Activated CD8-positive, alpha-beta T cell treated with anti-CD3 and anti-CD28 coated beads, Interleukin-2, amount 10 ng/mL, durations not matched to agents 7 days and 5 days (primary cell): ENCODE results near the gene BTN1A1. TPM values are rescaled to one million over a fixed set of nuclear protein-coding genes. Genes with fewer than 3 reads are reported as not detected.

Source experiments
- ATAC-seq: fragments of 150-1000 bp; cut with Tn5 transposase; one replicate; pipeline ENCODE4 v1.10.0; 2021; ENCODE audit warnings: moderate library complexity
- CTCF ChIA-PET: fragments of 350-600 bp; sonication (Branson Sonifier 250); formaldehyde crosslinking; loops from one replicate; lab custom pipeline; 2021; ENCODE audit warnings: antibody characterized with exemption; lab: Charles Lee
- POLR2A ChIA-PET: fragments of 350-600 bp; sonication (Branson Sonifier 250); formaldehyde crosslinking; loops from one replicate; lab custom pipeline; 2021; ENCODE audit warnings: antibody characterized with exemption; lab: Charles Lee
- DNase-seq: peaks from one replicate; pipeline ENCODE4 v3.0.0-alpha.2; 2020
- H3K27ac Mint-ChIP-seq: one replicate; pipeline ENCODE4 v1.8.0; 2021; ENCODE audit warnings: mild to moderate bottlenecking, mixed read lengths
- H3K27me3 Mint-ChIP-seq: one replicate; pipeline ENCODE4 v1.8.0; 2021; ENCODE audit warnings: low read depth, mixed read lengths
- H3K36me3 Mint-ChIP-seq: one replicate; pipeline ENCODE4 v1.8.0; 2021; ENCODE audit warnings: low read depth, mixed read lengths
- H3K4me1 Mint-ChIP-seq: one replicate; pipeline ENCODE4 v1.8.0; 2021; ENCODE audit warnings: low read depth, mixed read lengths
- H3K4me3 Mint-ChIP-seq: one replicate; pipeline ENCODE4 v1.8.0; 2021; ENCODE audit warnings: mild to moderate bottlenecking, mixed read lengths
- H3K9me3 Mint-ChIP-seq: one replicate; pipeline ENCODE4 v1.8.0; 2022; ENCODE audit warnings: mixed read lengths; ENCODE audit not compliant: insufficient read depth
- total RNA-seq, 2 experiments: library from RNA; stranded (reverse); gene quantifications; one replicate each; pipeline ENCODE4 v1.2.3, GENCODE V29; 2021

BTN1A1 gene
- total RNA-seq, 2 experiments from 2014 or later = not detected

GRCh38 chr6:26464416-26465131 lies 35.5 kb upstream of the BTN1A1 start:
- ChIA-PET POLR2A (interaction anchor here (0.7 to 1.2 kb wide), 3 partner anchors 9 to 25 kb away, joined by 3 to 5 read pairs (median 4); no protein-coding TSS in a partner anchor), CTCF (interaction anchor here (1.0 to 1.4 kb wide), 4 partner anchors 9 to 123 kb away, joined by 3 to 7 read pairs (median 4); no protein-coding TSS in a partner anchor)
- no peak for DNase-seq
- H3K9me3 Mint-ChIP-seq = no peaks in the 10 kb centered on the region
- no peak for ATAC-seq
- H3K4me1 Mint-ChIP-seq = peaks cover 41% of the 10 kb centered on the region
- peaks cover 90% of the 10 kb centered on the region for H3K36me3 Mint-ChIP-seq
- peak overlapping the region; percentile 59 for H3K27ac Mint-ChIP-seq
- H3K27me3 Mint-ChIP-seq = no peaks in the 10 kb centered on the region
- H3K4me3 Mint-ChIP-seq = no peak overlapping the region

GRCh38 chr6:26465776-26466175 lies 34.3 kb upstream of the BTN1A1 start:
- ATAC-seq (no peak), DNase-seq (no peak)
- peaks cover 86% of the 10 kb centered on the region for H3K36me3 Mint-ChIP-seq
- H3K4me3 Mint-ChIP-seq = no peak overlapping the region
- H3K4me1 Mint-ChIP-seq = peaks cover 29% of the 10 kb centered on the region
- H3K27me3 Mint-ChIP-seq = no peaks in the 10 kb centered on the region
- no peaks in the 10 kb centered on the region for H3K9me3 Mint-ChIP-seq
- ChIA-PET CTCF (interaction anchor here (1.4 kb wide), 1 partner anchor 104 kb away, joined by 5 read pairs; no protein-coding TSS in a partner anchor), POLR2A (interaction anchor here (1.2 kb wide), 1 partner anchor 24 kb away, joined by 3 read pairs; no protein-coding TSS in a partner anchor)
- H3K27ac Mint-ChIP-seq = no peak overlapping the region

GRCh38 chr6:26468829-26469228 lies 31.3 kb upstream of the BTN1A1 start:
- H3K36me3 Mint-ChIP-seq = peaks cover 86% of the 10 kb centered on the region
- peaks cover 4% of the 10 kb centered on the region for H3K9me3 Mint-ChIP-seq
- no peaks in the 10 kb centered on the region for H3K27me3 Mint-ChIP-seq
- H3K4me1 Mint-ChIP-seq = peaks cover 24% of the 10 kb centered on the region
- DNase-seq (no peak), ATAC-seq (no peak)
- no peak overlapping the region for H3K4me3 Mint-ChIP-seq
- ChIA-PET CTCF (no interaction called here), POLR2A (no interaction called here)
- peak overlapping the region; percentile 37 for H3K27ac Mint-ChIP-seq

- no peak for ATAC-seq
- ChIA-PET CTCF (interaction anchor here (1.0 kb wide), 1 partner anchor 67 kb away, joined by 3 read pairs; the partner anchor contains the start of gene HMGN4), POLR2A (interaction anchor here (0.6 kb wide), 1 partner anchor 26 kb away, joined by 3 read pairs; no protein-coding TSS in a partner anchor)
- no peak overlapping the region for H3K27ac Mint-ChIP-seq
- H3K9me3 Mint-ChIP-seq = peaks cover 4% of the 10 kb centered on the region
- H3K27me3 Mint-ChIP-seq = no peaks in the 10 kb centered on the region
- peaks cover 73% of the 10 kb centered on the region for H3K36me3 Mint-ChIP-seq
- no peak for DNase-seq
- peaks cover 25% of the 10 kb centered on the region for H3K4me1 Mint-ChIP-seq
- H3K4me3 Mint-ChIP-seq = no peak overlapping the region
These were observed 29.5 kb upstream of the BTN1A1 start for GRCh38 chr6:26470643-26471042.

- H3K4me3 Mint-ChIP-seq = no peak overlapping the region
- no peaks in the 10 kb centered on the region for H3K27me3 Mint-ChIP-seq
- ChIA-PET POLR2A (interaction anchor here (1.3 to 2.9 kb wide), 4 partner anchors 17 to 201 kb away, joined by 4 to 11 read pairs (median 10); a partner anchor contains a TSS), CTCF (no interaction called here)
- DNase-seq = no peak
- H3K9me3 Mint-ChIP-seq = peaks cover 4% of the 10 kb centered on the region
- ATAC-seq = no peak
- H3K4me1 Mint-ChIP-seq = peaks cover 31% of the 10 kb centered on the region
- no peak overlapping the region for H3K27ac Mint-ChIP-seq
- peaks cover 60% of the 10 kb centered on the region for H3K36me3 Mint-ChIP-seq
These were observed 28.1 kb upstream of the BTN1A1 start for GRCh38 chr6:26471970-26472369.

- Mint-ChIP-seq H3K36me3 (peaks cover 54% of the 10 kb centered on the region), H3K4me1 (peaks cover 35% of the 10 kb centered on the region), H3K27me3 (no peaks in the 10 kb centered on the region), H3K27ac (peak overlapping the region; percentile 100), H3K9me3 (peaks cover 4% of the 10 kb centered on the region), H3K4me3 (peak overlapping the region; percentile 100)
- DNase-seq (no peak), ATAC-seq (no peak)
- ChIA-PET CTCF (interaction anchor here (1.3 to 1.4 kb wide), 2 partner anchors 29 to 60 kb away, joined by 3 to 5 read pairs; no protein-coding TSS in a partner anchor), POLR2A (interaction anchor here (0.6 to 3.2 kb wide), 13 partner anchors 12 to 658 kb away, joined by 3 to 23 read pairs (median 4); partner anchors contain the start of gene HMGN4)
These were observed 27.4 kb upstream of the BTN1A1 start for GRCh38 chr6:26472549-26473290.

GRCh38 chr6:26473429-26473757 lies 26.7 kb upstream of the BTN1A1 start:
- ATAC-seq (no peak), DNase-seq (no peak)
- Mint-ChIP-seq H3K27me3 (no peaks in the 10 kb centered on the region), H3K4me1 (peaks cover 35% of the 10 kb centered on the region), H3K9me3 (peaks cover 4% of the 10 kb centered on the region), H3K4me3 (peak overlapping the region; percentile 100), H3K27ac (peak overlapping the region; percentile 100), H3K36me3 (peaks cover 47% of the 10 kb centered on the region)
- ChIA-PET POLR2A (interaction anchor here (0.6 to 3.2 kb wide), 20 partner anchors 9 to 657 kb away, joined by 3 to 23 read pairs (median 4); partner anchors contain the start of gene HMGN4), CTCF (interaction anchor here (1.0 to 1.8 kb wide), 11 partner anchors 9 to 132 kb away, joined by 3 to 11 read pairs (median 4); no protein-coding TSS in a partner anchor)

- ATAC-seq (peak; percentile 98), DNase-seq (peak; percentile 89)
- Mint-ChIP-seq H3K27me3 (no peaks in the 10 kb centered on the region), H3K27ac (peak overlapping the region; percentile 100), H3K4me1 (peaks cover 35% of the 10 kb centered on the region), H3K9me3 (peaks cover 4% of the 10 kb centered on the region), H3K4me3 (peak overlapping the region; percentile 100), H3K36me3 (peaks cover 42% of the 10 kb centered on the region)
- CTCF ChIA-PET = interaction anchor here (0.8 to 1.8 kb wide), 15 partner anchors 9 to 143 kb away, joined by 3 to 11 read pairs (median 3); no protein-coding TSS in a partner anchor
- POLR2A ChIA-PET = interaction anchor here (0.5 to 3.2 kb wide), 39 partner anchors 9 to 666 kb away, joined by 3 to 23 read pairs (median 3); partner anchors contain the start of genes BTN3A3 and HMGN4
These were observed 26.2 kb upstream of the BTN1A1 start for GRCh38 chr6:26473758-26474438.

GRCh38 chr6:26474439-26474881 lies 25.6 kb upstream of the BTN1A1 start:
- ATAC-seq = peak; percentile 5
- Mint-ChIP-seq H3K36me3 (peaks cover 39% of the 10 kb centered on the region), H3K4me3 (peak overlapping the region; percentile 100), H3K9me3 (peaks cover 4% of the 10 kb centered on the region), H3K27me3 (no peaks in the 10 kb centered on the region), H3K4me1 (peaks cover 35% of the 10 kb centered on the region), H3K27ac (peak overlapping the region; percentile 100)
- DNase-seq = no peak
- ChIA-PET POLR2A (interaction anchor here (0.6 to 3.2 kb wide), 34 partner anchors 10 to 665 kb away, joined by 3 to 23 read pairs (median 3); partner anchors contain the start of genes BTN3A3 and HMGN4), CTCF (interaction anchor here (0.8 to 1.8 kb wide), 14 partner anchors 10 to 143 kb away, joined by 3 to 11 read pairs (median 3); no protein-coding TSS in a partner anchor)

GRCh38 chr6:26475823-26476729 lies 24.0 kb upstream of the BTN1A1 start:
- Mint-ChIP-seq H3K27ac (peak overlapping the region; percentile 100), H3K9me3 (peaks cover 4% of the 10 kb centered on the region), H3K36me3 (peaks cover 28% of the 10 kb centered on the region), H3K4me3 (no peak overlapping the region), H3K27me3 (no peaks in the 10 kb centered on the region), H3K4me1 (peaks cover 36% of the 10 kb centered on the region)
- ATAC-seq = no peak
- ChIA-PET POLR2A (interaction anchor here (1.4 to 3.2 kb wide), 2 partner anchors 47 to 61 kb away, joined by 5 to 23 read pairs; partner anchors contain the start of gene HMGN4), CTCF (interaction anchor here (0.9 kb wide), 1 partner anchor 89 kb away, joined by 3 read pairs; no protein-coding TSS in a partner anchor)
- no peak for DNase-seq
